Testis (tissue), 2 donors: ENCODE results near the gene AFM.

Source experiments
- CTCF ChIP-seq, 3 experiments: fragments of 450-650 bp in 2 of 3; fragments of 200-600 bp in 1 of 3; sonication (generic) in 1 of 3; IDR thresholded peaks; one replicate each; pipeline ENCODE4 v1.5.1; 2016 to 2019; ENCODE audit warnings: antibody characterized with exemption in 3 of 3, mild to moderate bottlenecking in 2 of 3, moderate library complexity in 1 of 3
- POLR2A ChIP-seq: fragments of 450-650 bp; IDR thresholded peaks from one replicate; pipeline ENCODE4 v1.6.1; 2017; ENCODE audit warnings: antibody characterized with exemption, mild to moderate bottlenecking, moderate library complexity

DNA sequence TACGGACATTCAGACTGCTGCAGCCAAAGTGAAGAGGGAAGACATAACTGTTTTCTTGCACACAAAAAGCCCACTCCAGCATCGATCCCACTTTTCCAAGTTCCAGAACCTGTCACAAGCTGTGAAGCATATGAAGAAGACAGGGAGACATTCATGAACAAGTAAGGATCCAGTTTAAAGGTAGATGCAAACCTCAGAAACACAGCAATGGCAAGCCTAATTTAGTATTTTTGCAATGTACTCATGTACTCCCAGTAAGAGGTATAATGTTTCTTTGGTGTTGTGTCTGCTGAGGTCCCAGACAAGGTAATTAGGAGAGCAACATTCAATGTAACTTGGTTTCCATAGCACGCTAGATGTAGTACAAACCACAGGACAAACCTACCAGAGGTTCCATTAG is 40.9 kb upstream of the AFM start:
- no peak for TF ChIP-seq CTCF (IDR thresholded peaks at IDR 0.05)
- TF ChIP-seq POLR2A = no peak
